Ectodermal cell (in vitro differentiated cells): ENCODE results near the gene TNIK.

ENCODE experiments used
- H3K27ac ChIP-seq: 2 replicates; pipeline ENCODE4 v1.7.0; 2013; ENCODE audit warnings: mild to moderate bottlenecking, low read depth, low read length; ENCODE audit not compliant: insufficient read depth, poor library complexity, severe bottlenecking
- H3K27me3 ChIP-seq: 2 replicates; pipeline ENCODE4 v1.7.0; 2013; ENCODE audit warnings: mild to moderate bottlenecking, low read length; ENCODE audit not compliant: insufficient read depth, control insufficient read depth, poor library complexity, severe bottlenecking
- H3K36me3 ChIP-seq: one replicate; pipeline ENCODE4 v1.7.0; 2013; ENCODE audit warnings: low read length; ENCODE audit not compliant: control insufficient read depth, insufficient read depth
- H3K4me1 ChIP-seq: one replicate; pipeline ENCODE4 v1.7.0; 2013; ENCODE audit warnings: low read length; ENCODE audit not compliant: control insufficient read depth, insufficient read depth
- H3K4me3 ChIP-seq: 2 replicates; pipeline ENCODE4 v1.7.0; 2013; ENCODE audit warnings: low read depth, low read length, control low read depth; ENCODE audit not compliant: insufficient read depth
- H3K9me3 ChIP-seq: 2 replicates; pipeline ENCODE4 v1.7.0; 2013; ENCODE audit warnings: mild to moderate bottlenecking, low read length, moderate library complexity; ENCODE audit not compliant: control insufficient read depth
- whole genome bisulfite sequencing, 2 experiments: methylation state at CpG; one replicate each; pipeline ENCODE4 v1.1.7; 2013; ENCODE audit warnings: missing lambda C conversion rate in 2 of 2; 5-methylcytosine and 5-hydroxymethylcytosine counted together

The TNIK gene

DNA sequence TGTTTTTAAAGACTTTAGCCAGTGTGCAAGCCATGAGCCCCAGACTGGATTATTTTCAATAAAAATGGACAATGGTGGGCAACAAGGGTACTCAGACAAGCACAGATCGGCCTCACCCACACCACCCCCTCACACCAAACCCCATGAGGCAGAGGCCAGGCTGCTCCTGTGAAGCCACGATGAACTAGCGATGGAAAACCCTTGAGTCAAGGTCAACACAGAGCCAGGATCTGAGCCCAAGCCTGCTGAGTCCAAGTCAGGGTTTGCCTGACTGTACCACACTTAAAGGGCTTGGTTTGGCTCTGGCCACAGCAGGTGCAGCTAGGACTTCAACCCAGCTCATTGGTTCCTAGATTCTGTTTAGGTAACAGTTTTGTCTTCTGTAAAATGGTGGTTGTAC lies 302.2 kb downstream of the TNIK start:
- H3K27ac ChIP-seq: no peak overlapping the region
- H3K9me3 ChIP-seq: no peaks in the 10 kb centered on the region
- H3K4me3 ChIP-seq: no peak overlapping the region
- no peaks in the 10 kb centered on the region for H3K27me3 ChIP-seq
- 96% methylated on average over 3 of the region's 3 CpGs for WGBS, 2 experiments
- peaks cover 3% of the 10 kb centered on the region for H3K36me3 ChIP-seq
- H3K4me1 ChIP-seq: no peaks in the 10 kb centered on the region

- Histone ChIP-seq H3K9me3 (no peaks in the 10 kb centered on the region), H3K27me3 (no peaks in the 10 kb centered on the region), H3K4me3 (no peak overlapping the region), H3K4me1 (no peaks in the 10 kb centered on the region), H3K36me3 (no peaks in the 10 kb centered on the region), H3K27ac (no peak overlapping the region)
- 72 to 75% methylated on average over 14 of the region's 14 CpGs for WGBS, 2 experiments
These were observed 302.9 kb downstream of the TNIK start for GRCh38 chr3:171157286-171157685.

DNA sequence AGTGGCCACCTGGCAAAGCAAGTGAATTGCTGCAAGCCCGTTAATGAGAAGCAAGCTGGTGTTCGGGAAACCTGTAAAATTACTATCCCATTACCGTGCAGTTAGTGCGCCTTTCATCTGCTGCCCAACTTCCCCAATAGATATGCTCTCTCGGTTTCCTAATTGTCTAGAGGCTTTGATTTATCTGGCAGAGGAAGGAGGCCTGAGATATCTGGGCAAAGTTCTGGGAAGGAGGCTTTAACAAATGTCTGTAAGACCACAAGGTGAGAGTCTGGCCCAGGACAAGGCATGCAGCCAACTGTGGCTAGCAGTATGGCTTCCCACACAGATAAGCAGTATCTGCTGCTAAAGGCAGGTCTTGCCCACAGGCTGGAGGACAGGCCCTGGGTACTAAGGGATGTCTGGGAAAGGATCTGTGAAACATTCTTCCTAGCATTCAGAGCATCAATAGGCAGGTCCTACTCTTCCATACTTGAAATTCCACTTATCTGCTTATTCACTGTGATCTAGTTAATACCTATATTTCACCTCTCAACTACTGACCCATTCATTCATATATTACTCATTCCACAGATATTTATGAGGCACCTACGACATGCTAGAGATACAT lies 303.7 kb downstream of the TNIK start:
- no peak overlapping the region for H3K27ac ChIP-seq
- no peaks in the 10 kb centered on the region for H3K36me3 ChIP-seq
- no peaks in the 10 kb centered on the region for H3K4me1 ChIP-seq
- no peaks in the 10 kb centered on the region for H3K9me3 ChIP-seq
- no peaks in the 10 kb centered on the region for H3K27me3 ChIP-seq
- WGBS, 2 experiments: 97 to 98% methylated on average over 6 of the region's 6 CpGs
- no peak overlapping the region for H3K4me3 ChIP-seq

DNA sequence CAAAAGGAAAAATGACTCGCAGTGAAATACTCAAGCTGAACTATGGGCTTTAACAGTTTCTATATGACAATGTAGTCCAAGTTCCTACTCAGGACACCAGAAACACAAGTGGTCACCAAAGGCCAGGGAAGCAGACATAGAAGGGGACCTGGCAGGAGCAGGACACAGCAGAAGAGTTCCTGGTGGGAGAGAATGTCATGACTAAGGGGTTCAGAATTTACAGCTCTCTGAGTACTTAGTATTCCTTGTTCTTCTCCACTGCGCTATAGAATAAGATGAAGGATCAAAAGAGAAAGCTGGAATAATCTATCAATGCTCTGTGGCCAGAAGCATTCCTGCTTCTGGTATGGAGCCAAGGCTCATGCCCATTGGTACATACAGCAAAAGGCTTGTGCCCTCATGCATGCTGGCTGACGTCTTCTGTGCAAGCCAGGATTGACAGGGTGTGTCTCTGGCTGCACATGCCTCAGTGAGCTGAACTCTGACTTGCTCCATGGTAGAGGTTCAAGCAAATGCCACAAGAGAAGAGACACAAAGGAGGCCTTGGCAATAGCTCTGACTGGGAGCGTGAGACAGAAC lies 305.0 kb downstream of the TNIK start:
- Histone ChIP-seq H3K9me3 (no peaks in the 10 kb centered on the region), H3K27me3 (no peaks in the 10 kb centered on the region), H3K27ac (no peak overlapping the region), H3K36me3 (no peaks in the 10 kb centered on the region), H3K4me1 (no peaks in the 10 kb centered on the region), H3K4me3 (no peak overlapping the region)
- WGBS, 2 experiments: 94 to 96% methylated on average over 4 of the region's 4 CpGs

DNA sequence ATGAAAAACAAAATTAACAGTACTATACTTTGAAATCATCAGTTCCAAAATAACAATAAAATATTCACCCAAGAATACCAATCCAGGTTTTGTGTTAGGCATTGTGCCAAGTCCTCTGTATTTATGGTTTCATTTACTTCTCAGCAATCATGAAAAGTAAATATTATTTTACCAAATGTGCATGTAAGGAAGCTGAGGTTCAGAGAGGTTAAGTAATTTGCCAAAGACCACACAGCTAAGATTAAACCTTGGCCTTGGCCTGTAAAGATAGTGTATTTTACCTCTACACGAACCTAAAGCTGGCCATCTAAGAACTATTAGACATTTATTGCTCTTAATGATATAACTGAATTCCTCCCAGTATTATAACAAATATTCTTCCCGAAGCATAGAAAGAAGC lies 309.3 kb downstream of the TNIK start:
- 86% methylated on average over 2 of the region's 2 CpGs; no CpG with 5 or more reads in 1 of the 2 experiments for WGBS, 2 experiments
- H3K27me3 ChIP-seq: no peaks in the 10 kb centered on the region
- no peak overlapping the region for H3K27ac ChIP-seq
- H3K4me3 ChIP-seq: no peak overlapping the region
- H3K9me3 ChIP-seq: no peaks in the 10 kb centered on the region
- no peaks in the 10 kb centered on the region for H3K4me1 ChIP-seq
- no peaks in the 10 kb centered on the region for H3K36me3 ChIP-seq

GRCh38 chr3:171149526-171150116 lies 310.6 kb downstream of the TNIK start:
- no peaks in the 10 kb centered on the region for H3K4me1 ChIP-seq
- H3K27ac ChIP-seq: no peak overlapping the region
- WGBS, 2 experiments: 89 to 93% methylated on average over 7 of the region's 7 CpGs
- H3K36me3 ChIP-seq: no peaks in the 10 kb centered on the region
- no peaks in the 10 kb centered on the region for H3K27me3 ChIP-seq
- H3K9me3 ChIP-seq: no peaks in the 10 kb centered on the region
- no peak overlapping the region for H3K4me3 ChIP-seq

DNA sequence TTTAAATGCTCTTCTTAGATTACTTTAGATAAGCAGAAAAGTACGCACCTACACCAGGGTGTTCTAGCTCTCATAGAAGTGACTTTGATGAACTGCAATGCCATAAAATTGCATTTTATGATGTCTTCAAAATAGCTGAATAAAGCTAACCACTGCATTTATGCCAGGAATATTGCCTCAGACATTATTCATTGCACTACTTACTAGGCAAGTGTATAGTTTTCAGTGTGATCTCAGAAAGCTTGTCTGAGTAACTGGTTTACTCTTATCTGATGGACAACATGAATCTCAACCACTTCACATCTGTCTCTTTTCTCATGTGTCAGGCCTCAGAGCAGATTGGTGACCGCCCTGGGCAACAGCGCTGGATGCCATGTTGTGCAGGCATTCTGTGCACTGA lies 314.4 kb downstream of the TNIK start:
- WGBS, 2 experiments: 93 to 100% methylated on average over 3 of the region's 3 CpGs
- H3K4me3 ChIP-seq: no peak overlapping the region
- H3K9me3 ChIP-seq: no peaks in the 10 kb centered on the region
- H3K27me3 ChIP-seq: no peaks in the 10 kb centered on the region
- no peaks in the 10 kb centered on the region for H3K4me1 ChIP-seq
- H3K27ac ChIP-seq: no peak overlapping the region
- no peaks in the 10 kb centered on the region for H3K36me3 ChIP-seq

DNA sequence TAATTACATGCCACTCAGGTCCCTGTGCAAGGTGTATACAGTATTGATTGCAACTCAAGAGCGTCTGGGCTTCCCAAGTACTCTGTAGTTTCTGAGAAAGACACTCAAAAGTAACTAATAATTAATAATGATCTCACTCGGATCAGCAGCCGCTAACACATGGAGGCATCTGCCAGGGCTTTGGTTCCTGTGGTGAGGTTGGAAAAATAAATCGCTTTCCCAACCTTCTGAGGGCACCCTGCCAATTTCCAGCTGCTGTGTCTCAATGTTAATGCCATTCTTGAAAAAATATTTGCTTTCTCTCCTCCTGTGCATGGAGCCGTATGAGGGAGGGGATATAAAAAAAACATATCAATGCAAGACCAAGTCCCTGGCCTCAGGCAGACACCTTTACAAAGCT lies 317.2 kb downstream of the TNIK start:
- peaks cover 4% of the 10 kb centered on the region for H3K4me1 ChIP-seq
- H3K27ac ChIP-seq: no peak overlapping the region
- H3K36me3 ChIP-seq: no peaks in the 10 kb centered on the region
- no peaks in the 10 kb centered on the region for H3K27me3 ChIP-seq
- no peaks in the 10 kb centered on the region for H3K9me3 ChIP-seq
- H3K4me3 ChIP-seq: no peak overlapping the region
- WGBS, 2 experiments: 89 to 90% methylated on average over 5 of the region's 5 CpGs

- no peaks in the 10 kb centered on the region for H3K9me3 ChIP-seq
- peaks cover 4% of the 10 kb centered on the region for H3K4me1 ChIP-seq
- H3K4me3 ChIP-seq: no peak overlapping the region
- WGBS, 2 experiments: 89 to 92% methylated on average over 10 of the region's 10 CpGs
- H3K36me3 ChIP-seq: no peaks in the 10 kb centered on the region
- H3K27ac ChIP-seq: no peak overlapping the region
- H3K27me3 ChIP-seq: no peaks in the 10 kb centered on the region
These were observed 320.0 kb downstream of the TNIK start for GRCh38 chr3:171140246-171140645.

DNA sequence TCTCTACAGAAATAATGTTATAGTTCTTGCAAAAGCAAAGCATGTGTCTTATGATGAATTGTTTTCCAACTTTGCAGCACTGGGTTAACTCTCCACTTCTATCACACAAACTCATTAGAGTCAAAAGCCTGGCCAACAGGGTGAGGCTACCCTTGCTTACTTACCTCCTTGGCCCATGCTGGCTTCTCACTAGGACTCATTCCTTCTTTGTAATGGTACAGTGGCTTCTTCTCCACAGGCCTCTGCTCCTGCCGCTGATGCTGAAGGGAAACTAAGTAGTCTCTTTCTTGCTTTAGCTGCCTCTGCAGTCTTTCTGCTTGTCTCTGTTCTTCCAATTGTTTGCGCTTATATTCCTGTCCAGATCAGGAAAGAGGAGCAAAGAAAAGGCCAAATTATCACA lies 322.2 kb downstream of the TNIK start:
- Histone ChIP-seq H3K36me3 (no peaks in the 10 kb centered on the region), H3K27ac (no peak overlapping the region), H3K4me1 (peaks cover 4% of the 10 kb centered on the region), H3K9me3 (no peaks in the 10 kb centered on the region), H3K27me3 (no peaks in the 10 kb centered on the region), H3K4me3 (no peak overlapping the region)
- 49 to 51% methylated on average over 2 of the region's 2 CpGs for WGBS, 2 experiments
